ENCODE data around the gene HPS3.
"Not testable (repeated sequence)": the region's sequence is repeated elsewhere in the genome, so short reads cannot be mapped to it uniquely, and the experiment has no call there.

HPS3 gene

DNA sequence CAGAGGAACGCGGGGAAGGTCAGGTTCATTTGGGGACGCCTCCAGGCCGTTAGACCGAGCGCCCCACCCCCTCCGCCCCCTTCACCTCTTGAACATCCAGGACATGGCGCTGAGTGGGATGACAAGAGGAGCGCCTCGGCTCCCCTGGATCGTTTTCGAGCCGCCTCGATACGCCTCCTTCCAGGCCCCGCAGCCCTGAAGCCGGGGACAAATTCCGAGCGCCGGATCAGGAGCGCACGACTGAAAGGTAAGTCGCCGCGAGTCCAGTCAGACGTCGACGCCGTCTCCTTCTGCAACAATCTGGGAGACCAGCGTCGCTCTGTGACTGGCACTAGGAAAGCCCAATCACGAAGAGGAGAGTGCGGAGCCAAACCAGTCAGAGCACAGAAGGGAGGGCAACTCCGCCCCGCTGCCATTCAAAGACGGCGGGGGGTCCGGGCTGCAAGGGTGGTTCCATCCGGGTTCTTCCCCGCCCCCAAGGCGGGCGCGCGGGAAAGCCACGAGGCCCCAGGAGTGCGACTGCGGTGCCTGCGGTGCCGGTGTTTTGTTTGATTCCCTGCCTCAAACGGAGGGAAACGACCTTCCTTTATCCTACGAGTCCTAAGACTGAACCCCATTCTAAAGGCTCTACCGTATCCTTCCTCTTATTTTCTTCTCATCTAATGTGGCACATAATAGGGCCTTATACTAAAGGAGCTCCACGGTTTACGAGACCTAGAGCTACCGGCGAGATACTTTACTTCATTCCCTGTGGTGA, 43.0 kb upstream of the HPS3 start, which contains the start of gene HLTF:
HLTF (minus strand) TSS at position 302 of the 757 bp plus-strand sequence; CDS start at position 105, 197 bp downstream.
- Histone ChIP-seq H3K27ac (peak within 1 kb of the TSS; percentile 62 to 85), H3K4me3 (peak within 1 kb of the TSS; percentile 86)
- TF ChIP-seq, protein P1, sequence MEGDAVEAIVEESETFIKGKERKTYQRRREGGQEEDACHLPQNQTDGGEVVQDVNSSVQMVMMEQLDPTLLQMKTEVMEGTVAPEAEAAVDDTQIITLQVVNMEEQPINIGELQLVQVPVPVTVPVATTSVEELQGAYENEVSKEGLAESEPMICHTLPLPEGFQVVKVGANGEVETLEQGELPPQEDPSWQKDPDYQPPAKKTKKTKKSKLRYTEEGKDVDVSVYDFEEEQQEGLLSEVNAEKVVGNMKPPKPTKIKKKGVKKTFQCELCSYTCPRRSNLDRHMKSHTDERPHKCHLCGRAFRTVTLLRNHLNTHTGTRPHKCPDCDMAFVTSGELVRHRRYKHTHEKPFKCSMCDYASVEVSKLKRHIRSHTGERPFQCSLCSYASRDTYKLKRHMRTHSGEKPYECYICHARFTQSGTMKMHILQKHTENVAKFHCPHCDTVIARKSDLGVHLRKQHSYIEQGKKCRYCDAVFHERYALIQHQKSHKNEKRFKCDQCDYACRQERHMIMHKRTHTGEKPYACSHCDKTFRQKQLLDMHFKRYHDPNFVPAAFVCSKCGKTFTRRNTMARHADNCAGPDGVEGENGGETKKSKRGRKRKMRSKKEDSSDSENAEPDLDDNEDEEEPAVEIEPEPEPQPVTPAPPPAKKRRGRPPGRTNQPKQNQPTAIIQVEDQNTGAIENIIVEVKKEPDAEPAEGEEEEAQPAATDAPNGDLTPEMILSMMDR (IDR thresholded peaks at IDR 0.05), result no peak
- peak; percentile 93 for DNase-seq (ENCODE audit: low spot score)

- no peak overlapping the region for H3K4me3 ChIP-seq
- DNase-seq (ENCODE audit: low spot score), result no peak
- H3K27ac ChIP-seq, result no peak overlapping the region
- TF ChIP-seq, protein P1 (IDR thresholded peaks at IDR 0.05), result no peak
These were observed 42.2 kb upstream of the HPS3 start for GRCh38 chr3:149087208-149087607.

GRCh38 chr3:149089395-149089794, 40.0 kb upstream of the HPS3 start:
- Histone ChIP-seq H3K4me3 (no peak overlapping the region), H3K27ac (no peak overlapping the region)
- no peak for DNase-seq (ENCODE audit: low spot score)
- TF ChIP-seq, protein P1 (IDR thresholded peaks at IDR 0.05), result no peak

GRCh38 chr3:149090461-149090860, 39.0 kb upstream of the HPS3 start:
- no peak overlapping the region for H3K27ac ChIP-seq
- TF ChIP-seq, protein P1 (IDR thresholded peaks at IDR 0.05), result no peak
- H3K4me3 ChIP-seq, result no peak overlapping the region
- no peak for DNase-seq (ENCODE audit: low spot score)

DNA sequence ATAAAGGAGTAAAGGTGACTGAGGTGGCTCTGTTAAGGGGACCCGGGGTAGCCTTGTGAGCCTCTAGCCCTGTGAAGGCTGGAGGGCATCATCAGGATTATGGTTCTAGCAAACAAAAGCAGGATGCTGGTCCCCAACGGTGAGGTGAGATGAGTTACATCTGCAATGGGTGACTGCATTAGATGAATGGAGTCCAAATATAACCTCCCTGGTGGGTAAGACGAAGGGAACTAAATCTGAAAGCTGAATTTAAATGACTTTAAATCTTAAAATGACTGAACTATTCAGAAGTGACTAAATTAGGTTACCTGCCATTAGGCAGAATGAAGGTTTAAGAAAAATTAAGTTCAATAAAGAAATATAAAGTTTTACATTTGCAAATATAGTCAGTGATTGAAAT, 38.5 kb upstream of the HPS3 start:
- no peak for DNase-seq (ENCODE audit: low spot score)
- TF ChIP-seq, protein P1 (IDR thresholded peaks at IDR 0.05), result no peak
- H3K27ac ChIP-seq, result no peak overlapping the region
- no peak overlapping the region for H3K4me3 ChIP-seq

DNA sequence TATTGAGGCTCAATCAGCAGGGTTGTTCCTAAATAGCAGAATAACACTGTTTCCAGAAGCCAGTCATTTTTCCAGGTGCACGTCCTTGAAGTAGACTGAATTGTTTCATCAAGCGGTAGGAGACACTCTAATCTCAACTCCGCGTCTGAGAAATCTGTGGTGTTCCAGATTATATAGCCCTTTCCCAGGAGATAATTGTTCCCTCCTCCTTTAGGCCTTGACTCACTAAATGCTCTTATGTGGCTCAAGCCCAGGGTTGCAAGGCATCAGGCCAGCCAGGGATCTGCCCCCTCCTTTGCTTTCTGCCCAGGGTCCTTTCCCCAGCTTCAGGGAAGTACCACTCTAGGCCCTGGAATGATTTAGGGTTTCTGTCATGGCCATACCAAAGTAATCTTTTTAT, 37.5 kb upstream of the HPS3 start:
- DNase-seq (ENCODE audit: low spot score), result no peak
- TF ChIP-seq, protein P1 (IDR thresholded peaks at IDR 0.05), result no peak
- H3K4me3 ChIP-seq, result no peak overlapping the region
- no peak overlapping the region for H3K27ac ChIP-seq

GRCh38 chr3:149095487-149095886, 34.0 kb upstream of the HPS3 start:
- Histone ChIP-seq H3K27ac (no peak overlapping the region), H3K4me3 (no peak overlapping the region)
- DNase-seq (ENCODE audit: low spot score), result no peak
- TF ChIP-seq, protein P1 (IDR thresholded peaks at IDR 0.05), result no peak

DNA sequence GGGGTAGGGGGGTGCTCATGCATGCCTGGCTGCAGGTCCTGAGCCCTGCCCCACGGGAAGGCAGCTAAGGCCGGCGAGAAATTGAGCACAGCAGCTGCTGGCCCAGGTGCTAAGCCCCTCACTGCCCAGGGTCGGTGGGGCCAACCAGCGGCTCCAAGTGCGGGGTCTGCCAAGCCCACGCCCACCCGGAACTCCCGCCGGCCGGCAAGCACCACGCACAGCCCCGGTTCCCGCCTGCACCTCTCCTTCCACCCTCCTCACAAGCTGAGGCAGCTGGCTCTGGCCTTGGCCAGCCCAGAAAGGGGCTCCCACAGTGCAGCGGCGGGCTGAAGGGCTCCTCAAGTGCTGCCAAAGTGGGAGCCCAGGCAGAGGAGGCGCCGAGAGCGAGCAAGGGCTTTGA, 31.5 kb upstream of the HPS3 start:
- not testable (repeated sequence) for H3K27ac ChIP-seq; H3K4me3 ChIP-seq; DNase-seq (ENCODE audit: low spot score)

Measured in coronary artery (tissue), 2 donors.